Activated T-cell treated with anti-CD3 and anti-CD28 coated beads, Interleukin-2, amount 50 U/mL, for 4 hours (primary cell): ENCODE measurements around the gene SAMD7. TPM values are rescaled to one million over a fixed set of nuclear protein-coding genes. Genes with fewer than 3 reads are reported as not detected.
A peak's percentile ranks its signal among the peaks of the same experiment; 100 is the strongest.

Experiments
- ATAC-seq, 2 donors: fragments of 200-7000 bp; cut with Tn5 transposase; one replicate each; pipeline ENCODE4 v1.10.0; 2021
- DNase-seq: peaks from one replicate; pipeline ENCODE4 v3.0.0-alpha.2; 2020
- H3K27me3 Mint-ChIP-seq: one replicate; pipeline ENCODE4 v1.8.0; 2021; ENCODE audit warnings: low read depth, mixed read lengths
- H3K36me3 Mint-ChIP-seq: one replicate; pipeline ENCODE4 v1.8.0; 2022; ENCODE audit warnings: mixed read lengths; ENCODE audit not compliant: insufficient read depth
- H3K4me1 Mint-ChIP-seq: one replicate; pipeline ENCODE4 v1.8.0; 2021; ENCODE audit warnings: low read depth, mixed read lengths
- H3K4me3 Mint-ChIP-seq: one replicate; pipeline ENCODE4 v1.8.0; 2021; ENCODE audit warnings: mild to moderate bottlenecking, moderate library complexity, mixed read lengths
- H3K9me3 Mint-ChIP-seq: one replicate; pipeline ENCODE4 v1.8.0; 2021; ENCODE audit warnings: mixed read lengths
- total RNA-seq, 3 donors: library from RNA; stranded (reverse); gene quantifications; one replicate each; pipeline ENCODE4 v1.2.1, GENCODE V29; 2021

Gene SAMD7
- total RNA-seq = not detected

GRCh38 chr3:169911272-169911671 is at the start of gene SAMD7:
SAMD7 (plus strand) TSS chr3:169911572; CDS start chr3:169919499, 7,927 bp downstream.
- Mint-ChIP-seq H3K36me3 (no peaks in the 10 kb centered on the region), H3K27me3 (no peaks in the 10 kb centered on the region), H3K9me3 (no peaks in the 10 kb centered on the region), H3K4me3 (no peak within 1 kb of the TSS), H3K4me1 (no peaks in the 10 kb centered on the region)
- ATAC-seq (no peak), DNase-seq (no peak)

GRCh38 chr3:169861871-169862270 is 49.5 kb upstream of the SAMD7 start:
- Mint-ChIP-seq H3K36me3 (no peaks in the 10 kb centered on the region), H3K4me1 (peaks cover 22% of the 10 kb centered on the region), H3K4me3 (no peak overlapping the region), H3K9me3 (no peaks in the 10 kb centered on the region), H3K27me3 (peaks cover 12% of the 10 kb centered on the region)
- no peak for ATAC-seq
- no peak for DNase-seq

GRCh38 chr3:169863458-169863899 is 47.9 kb upstream of the SAMD7 start:
- H3K4me1 Mint-ChIP-seq = peaks cover 22% of the 10 kb centered on the region
- no peaks in the 10 kb centered on the region for H3K36me3 Mint-ChIP-seq
- no peak overlapping the region for H3K4me3 Mint-ChIP-seq
- DNase-seq (peak; percentile 55), ATAC-seq (peak in 1 of 2 donors; percentile 48)
- peaks cover 8% of the 10 kb centered on the region for H3K27me3 Mint-ChIP-seq
- H3K9me3 Mint-ChIP-seq = no peaks in the 10 kb centered on the region

- Mint-ChIP-seq H3K9me3 (no peaks in the 10 kb centered on the region), H3K36me3 (no peaks in the 10 kb centered on the region), H3K4me3 (no peak overlapping the region), H3K4me1 (peaks cover 22% of the 10 kb centered on the region), H3K27me3 (peaks cover 7% of the 10 kb centered on the region)
- no peak for DNase-seq
- no peak for ATAC-seq
These were observed 47.1 kb upstream of the SAMD7 start for GRCh38 chr3:169864270-169864669.

- Mint-ChIP-seq H3K27me3 (peaks cover 7% of the 10 kb centered on the region), H3K36me3 (no peaks in the 10 kb centered on the region), H3K4me3 (no peak overlapping the region), H3K9me3 (no peaks in the 10 kb centered on the region), H3K4me1 (peaks cover 26% of the 10 kb centered on the region)
- ATAC-seq = peak; percentile 89 to 90
- DNase-seq = peak; percentile 15
These were observed 46.1 kb upstream of the SAMD7 start for GRCh38 chr3:169865176-169865767.

- peaks cover 5% of the 10 kb centered on the region for H3K27me3 Mint-ChIP-seq
- no peaks in the 10 kb centered on the region for H3K9me3 Mint-ChIP-seq
- ATAC-seq (no peak), DNase-seq (no peak)
- no peak overlapping the region for H3K4me3 Mint-ChIP-seq
- peaks cover 42% of the 10 kb centered on the region for H3K4me1 Mint-ChIP-seq
- no peaks in the 10 kb centered on the region for H3K36me3 Mint-ChIP-seq
These were observed 43.7 kb upstream of the SAMD7 start for GRCh38 chr3:169867584-169868210.

- Mint-ChIP-seq H3K36me3 (no peaks in the 10 kb centered on the region), H3K27me3 (peaks cover 5% of the 10 kb centered on the region), H3K4me1 (peaks cover 41% of the 10 kb centered on the region), H3K9me3 (no peaks in the 10 kb centered on the region), H3K4me3 (no peak overlapping the region)
- DNase-seq = no peak
- ATAC-seq = no peak
These were observed 43.0 kb upstream of the SAMD7 start for GRCh38 chr3:169868369-169868768.

GRCh38 chr3:169869484-169870220 is 41.7 kb upstream of the SAMD7 start, which contains the start of gene LRRC31:
LRRC31 (minus strand) TSS chr3:169869935; CDS start chr3:169869807, 128 bp downstream.
- H3K36me3 Mint-ChIP-seq = no peaks in the 10 kb centered on the region
- H3K9me3 Mint-ChIP-seq = no peaks in the 10 kb centered on the region
- peaks cover 29% of the 10 kb centered on the region for H3K4me1 Mint-ChIP-seq
- DNase-seq (no peak), ATAC-seq (no peak)
- no peak within 1 kb of the TSS for H3K4me3 Mint-ChIP-seq
- peaks cover 8% of the 10 kb centered on the region for H3K27me3 Mint-ChIP-seq

- DNase-seq = no peak
- no peak overlapping the region for H3K4me3 Mint-ChIP-seq
- H3K27me3 Mint-ChIP-seq = peaks cover 10% of the 10 kb centered on the region
- H3K4me1 Mint-ChIP-seq = peaks cover 20% of the 10 kb centered on the region
- H3K9me3 Mint-ChIP-seq = no peaks in the 10 kb centered on the region
- ATAC-seq = peak in 1 of 2 donors; percentile 30
- H3K36me3 Mint-ChIP-seq = no peaks in the 10 kb centered on the region
These were observed 40.1 kb upstream of the SAMD7 start for GRCh38 chr3:169871129-169871886.

- H3K4me1 Mint-ChIP-seq = peaks cover 4% of the 10 kb centered on the region
- DNase-seq (no peak), ATAC-seq (no peak)
- H3K27me3 Mint-ChIP-seq = peaks cover 6% of the 10 kb centered on the region
- H3K36me3 Mint-ChIP-seq = no peaks in the 10 kb centered on the region
- H3K4me3 Mint-ChIP-seq = no peak overlapping the region
- no peaks in the 10 kb centered on the region for H3K9me3 Mint-ChIP-seq
These were observed 32.3 kb upstream of the SAMD7 start for GRCh38 chr3:169879013-169879557.

GRCh38 chr3:169879845-169880575 is 31.4 kb upstream of the SAMD7 start:
- no peak for ATAC-seq
- H3K27me3 Mint-ChIP-seq = no peaks in the 10 kb centered on the region
- H3K9me3 Mint-ChIP-seq = no peaks in the 10 kb centered on the region
- DNase-seq = no peak
- peaks cover 4% of the 10 kb centered on the region for H3K4me1 Mint-ChIP-seq
- H3K36me3 Mint-ChIP-seq = no peaks in the 10 kb centered on the region
- H3K4me3 Mint-ChIP-seq = no peak overlapping the region

GRCh38 chr3:169880576-169881250 is 30.7 kb upstream of the SAMD7 start:
- Mint-ChIP-seq H3K27me3 (no peaks in the 10 kb centered on the region), H3K4me3 (no peak overlapping the region), H3K9me3 (no peaks in the 10 kb centered on the region), H3K4me1 (peaks cover 4% of the 10 kb centered on the region), H3K36me3 (no peaks in the 10 kb centered on the region)
- ATAC-seq (no peak), DNase-seq (no peak)

- Mint-ChIP-seq H3K9me3 (no peaks in the 10 kb centered on the region), H3K27me3 (no peaks in the 10 kb centered on the region), H3K4me1 (no peaks in the 10 kb centered on the region), H3K36me3 (no peaks in the 10 kb centered on the region), H3K4me3 (no peak overlapping the region)
- DNase-seq (no peak), ATAC-seq (no peak)
These were observed 24.7 kb upstream of the SAMD7 start for GRCh38 chr3:169886671-169887070.
